Mesendoderm (in vitro differentiated cells): ENCODE results near the gene CXCL12.

ENCODE experiments used
- DNase-seq: peaks from one replicate; pipeline ENCODE4 v3.0.0; 2013
- H2AK5ac ChIP-seq: 2 replicates; pipeline ENCODE4 v1.6.1; 2013; ENCODE audit warnings: low read length, inconsistent platforms
- H2BK120ac ChIP-seq: 2 replicates; pipeline ENCODE4 v1.6.1; 2013; ENCODE audit warnings: low read depth, mild to moderate bottlenecking, low read length, moderate library complexity, mixed read lengths
- H2BK15ac ChIP-seq: replicated peaks from 2 replicates; pipeline ENCODE4 v1.6.1; 2013; ENCODE audit warnings: low read depth, mild to moderate bottlenecking, moderate library complexity
- H2BK5ac ChIP-seq: 2 replicates; pipeline ENCODE4 v1.6.1; 2013; ENCODE audit warnings: low read length, inconsistent platforms
- H3K18ac ChIP-seq: 2 replicates; pipeline ENCODE4 v1.6.1; 2013; ENCODE audit warnings: mild to moderate bottlenecking, low read length, mixed read lengths
- H3K23ac ChIP-seq: one replicate; pipeline ENCODE4 v1.6.1; 2013; ENCODE audit warnings: low read length
- H3K27ac ChIP-seq: 2 replicates; pipeline ENCODE4 v1.5.1; 2013; ENCODE audit warnings: low read depth, mild to moderate bottlenecking, inconsistent platforms, low read length, moderate library complexity
- H3K27me3 ChIP-seq: 2 replicates; pipeline ENCODE4 v1.6.1; 2013; ENCODE audit warnings: low read length, control low read depth, mild to moderate bottlenecking, inconsistent platforms; ENCODE audit not compliant: insufficient read depth, poor library complexity
- H3K36me3 ChIP-seq: 2 replicates; pipeline ENCODE4 v1.6.1; 2013; ENCODE audit warnings: low read length, inconsistent platforms; ENCODE audit not compliant: control insufficient read depth, insufficient read depth
- H3K4ac ChIP-seq: one replicate; pipeline ENCODE4 v1.6.1; 2013; ENCODE audit warnings: low read depth, mild to moderate bottlenecking, low read length, moderate library complexity
- H3K4me1 ChIP-seq: 2 replicates; pipeline ENCODE4 v1.6.1; 2013; ENCODE audit warnings: low read depth, low read length, inconsistent platforms; ENCODE audit not compliant: control insufficient read depth
- H3K4me2 ChIP-seq: 2 replicates; pipeline ENCODE4 v1.6.1; 2013; ENCODE audit warnings: low read length
- H3K4me3 ChIP-seq: 2 replicates; pipeline ENCODE4 v1.5.1; 2013; ENCODE audit warnings: mild to moderate bottlenecking, low read length
- H3K56ac ChIP-seq: one replicate; pipeline ENCODE4 v1.6.1; 2013; ENCODE audit warnings: low read length
- H3K79me1 ChIP-seq: 2 replicates; pipeline ENCODE4 v1.6.1; 2013; ENCODE audit warnings: low read length, inconsistent platforms
- H3K79me2 ChIP-seq: 2 replicates; pipeline ENCODE4 v1.6.1; 2013; ENCODE audit warnings: mild to moderate bottlenecking, low read length; ENCODE audit not compliant: control insufficient read depth, insufficient read depth
- H3K9ac ChIP-seq: 2 replicates; pipeline ENCODE4 v1.6.1; 2013; ENCODE audit warnings: low read length, inconsistent platforms
- H4K5ac ChIP-seq: one replicate; pipeline ENCODE4 v1.6.1; 2013; ENCODE audit warnings: low read length
- H4K8ac ChIP-seq: one replicate; pipeline ENCODE4 v1.6.1; 2013; ENCODE audit warnings: low read depth, mild to moderate bottlenecking, control low read depth, low read length, moderate library complexity
- WGBS: extraction: QIAGEN DNeasy Blood & Tissue Kit; methylation state at CpG from one replicate; pipeline ENCODE4 v1.1.7; 2013; ENCODE audit warnings: low lambda C conversion rate, missing lambda C conversion rate; ENCODE audit not compliant: insufficient coverage; ENCODE audit errors: extremely low coverage; 5-methylcytosine and 5-hydroxymethylcytosine counted together

The CXCL12 gene

DNA sequence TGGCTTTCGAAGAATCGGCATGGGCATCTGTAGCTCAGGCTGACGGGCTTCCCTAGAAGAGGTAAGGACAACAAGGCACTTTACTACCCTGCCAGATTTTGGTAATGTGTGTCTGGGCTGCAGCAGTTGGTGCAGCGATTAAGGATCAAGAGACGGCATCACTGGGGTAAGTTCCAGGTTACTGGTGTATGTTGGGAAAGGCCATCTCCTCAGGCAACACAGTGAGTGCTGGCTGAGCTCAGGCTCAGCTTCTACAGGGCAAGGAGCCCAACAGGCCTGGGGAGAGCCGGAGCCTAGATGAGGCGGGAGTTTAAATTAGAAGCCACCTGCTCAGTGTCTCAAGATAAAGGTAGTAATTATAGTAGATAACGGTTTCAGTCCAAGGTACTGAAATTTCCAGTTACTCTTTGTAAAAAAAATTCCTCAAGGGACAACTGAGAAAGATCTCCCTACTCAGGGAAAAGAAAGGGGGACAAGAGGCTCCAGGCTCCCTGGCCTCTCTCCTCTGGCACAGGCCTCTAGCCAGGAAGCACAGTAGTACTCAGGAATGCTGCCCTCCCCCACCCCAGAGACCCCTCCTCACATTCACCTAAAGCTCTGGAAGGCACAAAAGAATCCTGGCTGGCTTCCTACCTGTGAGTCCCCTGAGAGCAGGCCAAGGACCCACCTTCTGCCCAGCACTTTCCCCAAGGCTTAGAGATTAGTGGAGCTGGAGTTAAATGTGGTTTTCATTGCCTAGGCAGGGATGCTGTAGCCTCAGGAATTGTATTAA lies 3.9 kb downstream of the CXCL12 start:
- no peak overlapping the region for H3K4me2 ChIP-seq
- no peak overlapping the region for H2BK120ac ChIP-seq
- H3K56ac ChIP-seq: no peak overlapping the region
- H3K27ac ChIP-seq: no peak overlapping the region
- no peak overlapping the region for H4K8ac ChIP-seq
- no peaks in the 10 kb centered on the region for H3K79me1 ChIP-seq
- H2AK5ac ChIP-seq: no peak overlapping the region
- WGBS: no CpG with 5 or more reads among the region's 8 CpGs
- no peak overlapping the region for H3K23ac ChIP-seq
- H3K79me2 ChIP-seq: no peaks in the 10 kb centered on the region
- H3K27me3 ChIP-seq: peaks cover 11% of the 10 kb centered on the region
- H3K18ac ChIP-seq: no peak overlapping the region
- H3K9ac ChIP-seq: no peak overlapping the region
- peak; percentile 28 for DNase-seq
- peaks cover 21% of the 10 kb centered on the region for H3K4me1 ChIP-seq
- H3K4ac ChIP-seq: no peak overlapping the region
- H2BK5ac ChIP-seq: no peak overlapping the region
- no peaks in the 10 kb centered on the region for H3K36me3 ChIP-seq
- no peak overlapping the region for H4K5ac ChIP-seq
- no peak overlapping the region for H2BK15ac ChIP-seq
- H3K4me3 ChIP-seq: no peak overlapping the region

DNA sequence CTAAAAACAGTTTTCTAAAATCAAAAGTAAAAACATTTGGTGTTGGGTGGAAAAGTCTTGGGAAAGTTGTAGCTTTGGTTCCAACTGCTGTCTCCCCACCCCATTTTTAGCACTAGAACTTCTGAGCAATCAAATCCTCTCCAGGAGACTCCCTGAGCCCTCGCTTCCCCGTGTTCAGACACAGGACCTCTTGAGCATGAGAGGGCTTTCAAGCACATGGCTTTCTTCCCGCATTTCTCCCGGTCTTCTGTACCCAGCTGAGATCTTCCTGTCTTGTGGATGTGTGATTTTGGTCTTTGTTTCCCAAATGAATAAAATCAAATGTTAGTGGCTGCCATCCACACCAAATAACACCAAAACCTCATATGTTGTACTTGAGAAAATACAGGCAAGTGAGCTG lies 5.0 kb downstream of the CXCL12 start:
- H3K27ac ChIP-seq: no peak overlapping the region
- no peaks in the 10 kb centered on the region for H3K36me3 ChIP-seq
- no peak overlapping the region for H3K56ac ChIP-seq
- DNase-seq: no peak
- no peaks in the 10 kb centered on the region for H3K79me2 ChIP-seq
- no peak overlapping the region for H3K9ac ChIP-seq
- no peak overlapping the region for H3K4me2 ChIP-seq
- WGBS: no CpG with 5 or more reads among the region's 4 CpGs
- peaks cover 2% of the 10 kb centered on the region for H3K27me3 ChIP-seq
- no peak overlapping the region for H3K23ac ChIP-seq
- no peak overlapping the region for H4K5ac ChIP-seq
- no peaks in the 10 kb centered on the region for H3K79me1 ChIP-seq
- no peak overlapping the region for H3K18ac ChIP-seq
- no peak overlapping the region for H3K4me3 ChIP-seq
- H2BK15ac ChIP-seq: no peak overlapping the region
- H3K4me1 ChIP-seq: peaks cover 21% of the 10 kb centered on the region
- H2BK5ac ChIP-seq: no peak overlapping the region
- no peak overlapping the region for H2AK5ac ChIP-seq
- no peak overlapping the region for H2BK120ac ChIP-seq
- no peak overlapping the region for H3K4ac ChIP-seq
- H4K8ac ChIP-seq: no peak overlapping the region

DNA sequence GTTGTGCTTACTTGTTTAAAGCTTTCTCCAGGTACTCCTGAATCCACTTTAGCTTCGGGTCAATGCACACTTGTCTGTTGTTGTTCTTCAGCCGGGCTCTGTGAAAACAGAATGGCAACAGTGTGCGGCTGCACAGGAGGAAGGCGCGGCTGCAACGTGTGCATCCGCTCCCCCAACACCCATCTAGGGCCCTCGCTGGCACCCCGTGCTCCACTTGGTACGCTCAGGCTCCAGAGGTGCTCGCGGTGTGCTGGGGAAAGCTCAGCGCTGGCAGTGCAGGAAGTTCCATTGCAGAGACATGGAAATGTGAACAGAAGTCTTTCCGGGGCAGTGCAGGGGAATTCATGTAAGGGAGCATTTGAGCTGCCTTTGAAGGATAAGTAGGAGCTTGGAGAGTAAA lies 6.3 kb downstream of the CXCL12 start:
- no peaks in the 10 kb centered on the region for H3K36me3 ChIP-seq
- no peak overlapping the region for H2BK5ac ChIP-seq
- no peak overlapping the region for H3K4ac ChIP-seq
- no peak overlapping the region for H4K8ac ChIP-seq
- no peak overlapping the region for H2BK15ac ChIP-seq
- H3K4me2 ChIP-seq: no peak overlapping the region
- H3K27me3 ChIP-seq: no peaks in the 10 kb centered on the region
- H3K4me1 ChIP-seq: peaks cover 21% of the 10 kb centered on the region
- no peak overlapping the region for H4K5ac ChIP-seq
- H3K18ac ChIP-seq: no peak overlapping the region
- H3K9ac ChIP-seq: no peak overlapping the region
- no peak overlapping the region for H3K56ac ChIP-seq
- no CpG with 5 or more reads among the region's 14 CpGs for WGBS
- no peak overlapping the region for H2AK5ac ChIP-seq
- no peaks in the 10 kb centered on the region for H3K79me2 ChIP-seq
- DNase-seq: no peak
- no peak overlapping the region for H3K23ac ChIP-seq
- no peak overlapping the region for H2BK120ac ChIP-seq
- no peak overlapping the region for H3K4me3 ChIP-seq
- no peaks in the 10 kb centered on the region for H3K79me1 ChIP-seq
- H3K27ac ChIP-seq: no peak overlapping the region

- H3K36me3 ChIP-seq: no peaks in the 10 kb centered on the region
- no peak for DNase-seq
- no peak overlapping the region for H3K23ac ChIP-seq
- H3K79me2 ChIP-seq: no peaks in the 10 kb centered on the region
- no peak overlapping the region for H3K4me2 ChIP-seq
- no peak overlapping the region for H3K27ac ChIP-seq
- H4K8ac ChIP-seq: no peak overlapping the region
- H3K9ac ChIP-seq: no peak overlapping the region
- WGBS: no CpG with 5 or more reads among the region's 16 CpGs
- H3K4me3 ChIP-seq: no peak overlapping the region
- H3K79me1 ChIP-seq: no peaks in the 10 kb centered on the region
- no peak overlapping the region for H2BK5ac ChIP-seq
- no peak overlapping the region for H3K18ac ChIP-seq
- H3K56ac ChIP-seq: no peak overlapping the region
- H3K27me3 ChIP-seq: no peaks in the 10 kb centered on the region
- no peak overlapping the region for H2BK15ac ChIP-seq
- no peak overlapping the region for H2BK120ac ChIP-seq
- peaks cover 15% of the 10 kb centered on the region for H3K4me1 ChIP-seq
- no peak overlapping the region for H2AK5ac ChIP-seq
- H4K5ac ChIP-seq: no peak overlapping the region
- no peak overlapping the region for H3K4ac ChIP-seq
These were observed 7.1 kb downstream of the CXCL12 start for GRCh38 chr10:44377651-44378310.

DNA sequence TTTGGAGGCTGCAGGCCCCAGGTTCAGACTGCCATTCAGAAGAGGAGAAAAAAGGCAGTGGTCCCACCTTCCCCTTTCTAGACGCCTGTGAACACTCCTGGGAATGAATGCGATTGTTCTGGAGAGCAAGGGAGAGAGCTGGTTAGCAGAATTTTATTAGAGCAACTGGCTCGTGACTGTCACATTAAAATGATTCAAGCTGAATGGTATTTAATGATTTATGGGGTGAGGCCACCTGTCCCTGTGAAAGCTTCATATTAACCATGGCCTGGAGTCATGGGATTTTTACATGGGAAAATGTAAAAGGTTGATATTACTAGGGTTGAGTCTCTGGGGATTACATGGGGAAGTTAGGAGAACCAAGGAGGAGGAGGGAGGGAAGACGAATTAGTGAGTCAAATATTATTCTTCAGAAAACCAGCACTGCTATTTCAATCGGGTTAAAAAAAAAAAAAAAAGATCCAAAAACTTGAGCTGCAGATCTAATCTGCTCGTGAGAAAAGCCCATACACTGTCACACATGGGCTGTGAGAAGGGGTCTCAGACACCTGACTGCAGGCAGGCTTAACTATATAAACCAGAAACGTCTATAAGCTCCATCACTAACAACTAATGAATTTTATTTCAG lies 8.3 kb downstream of the CXCL12 start:
- Histone ChIP-seq H3K18ac (no peak overlapping the region), H3K23ac (no peak overlapping the region), H3K79me1 (no peaks in the 10 kb centered on the region), H4K5ac (no peak overlapping the region), H3K27ac (no peak overlapping the region), H3K27me3 (no peaks in the 10 kb centered on the region), H2BK120ac (no peak overlapping the region), H2BK15ac (no peak overlapping the region), H4K8ac (no peak overlapping the region), H3K4ac (no peak overlapping the region), H2BK5ac (no peak overlapping the region), H3K4me3 (no peak overlapping the region), H3K56ac (no peak overlapping the region), H3K79me2 (no peaks in the 10 kb centered on the region), H3K4me1 (peaks cover 8% of the 10 kb centered on the region), H2AK5ac (no peak overlapping the region), H3K4me2 (no peak overlapping the region), H3K36me3 (no peaks in the 10 kb centered on the region), H3K9ac (no peak overlapping the region)
- DNase-seq: no peak
- no CpG with 5 or more reads among the region's 7 CpGs for WGBS
